Fibroblast of lung (primary cell): ENCODE measurements around the gene ONECUT1. TPM values are rescaled to one million over a fixed set of nuclear protein-coding genes. Genes with fewer than 3 reads are reported as not detected.

Experiments
- DNase-seq, 2 donors: peaks; one replicate each; pipeline versions ENCODE4 v3.0.0 to v3.0.0-alpha.2; 2010; ENCODE audit warnings: low read depth in 2 of 2
- H2AFZ ChIP-seq: 2 replicates; pipeline ENCODE4 v1.5.1; 2012; ENCODE audit warnings: low read length, control low read depth, inconsistent platforms
- H3K27ac ChIP-seq: 2 replicates; pipeline ENCODE4 v1.5.1; 2011; ENCODE audit warnings: low read length, control low read depth; ENCODE audit not compliant: insufficient read depth
- H3K27me3 ChIP-seq: 2 replicates; pipeline ENCODE4 v1.5.1; 2011; ENCODE audit warnings: mild to moderate bottlenecking, low read length; ENCODE audit not compliant: control insufficient read depth, insufficient read depth
- H3K36me3 ChIP-seq: 2 replicates; pipeline ENCODE4 v1.5.1; 2011; ENCODE audit warnings: low read length; ENCODE audit not compliant: control insufficient read depth, insufficient read depth
- H3K4me1 ChIP-seq: 2 replicates; pipeline ENCODE4 v1.5.1; 2011; ENCODE audit warnings: low read length; ENCODE audit not compliant: control insufficient read depth, insufficient read depth; ENCODE audit errors: extremely low read depth
- H3K4me2 ChIP-seq: 2 replicates; pipeline ENCODE4 v1.5.1; 2011; ENCODE audit warnings: low read length, control low read depth; ENCODE audit not compliant: insufficient read depth; ENCODE audit errors: extremely low read depth
- H3K4me3 ChIP-seq, 4 experiments: fragments of 200-600 bp in 1 of 4; sonication (generic) in 1 of 4; replicated peaks in 1 of 4; 2 replicates each; pipeline ENCODE4 v1.5.1; 2011 to 2016; ENCODE audit warnings: low read length in 4 of 4, low read depth in 3 of 4, mild to moderate bottlenecking in 3 of 4, control low read depth in 2 of 4, inconsistent platforms in 1 of 4, mixed read lengths in 1 of 4; ENCODE audit not compliant: insufficient read depth in 1 of 4; ENCODE audit errors: control extremely low read depth in 1 of 4
- H3K79me2 ChIP-seq: 2 replicates; pipeline ENCODE4 v1.5.1; 2012; ENCODE audit warnings: mild to moderate bottlenecking, low read length, inconsistent platforms; ENCODE audit not compliant: control insufficient read depth, insufficient read depth
- H3K9ac ChIP-seq: 2 replicates; pipeline ENCODE4 v1.5.1; 2011; ENCODE audit warnings: mild to moderate bottlenecking, low read length, control low read depth; ENCODE audit not compliant: insufficient read depth
- H3K9me3 ChIP-seq: 2 replicates; pipeline ENCODE4 v1.5.1; 2012; ENCODE audit warnings: low read depth, low read length; ENCODE audit not compliant: control insufficient read depth, insufficient read depth
- H4K20me1 ChIP-seq: 2 replicates; pipeline ENCODE4 v1.5.1; 2011; ENCODE audit warnings: low read length; ENCODE audit not compliant: control insufficient read depth, insufficient read depth; ENCODE audit errors: extremely low read depth
- EZH2 ChIP-seq: IDR thresholded peaks from 2 replicates; pipeline ENCODE4 v1.5.1; 2012; ENCODE audit warnings: low read length, control low read depth, mild to moderate bottlenecking; ENCODE audit errors: missing control alignments
- polyA plus RNA-seq, 2 donors: library from polyadenylated mRNA; depleted of rRNA in 1 of 2; stranded (reverse) in 1 of 2; unstranded in 1 of 2; fragments of >200 nt; gene quantifications; 2 replicates each; pipeline ENCODE4 v1.2.1, GENCODE V29; 2011 to 2012; ENCODE audit warnings: missing spikeins in 1 of 2
- total RNA-seq: library from RNA; depleted of rRNA; stranded (reverse); fragments of >200 nt; gene quantifications from 2 replicates; pipeline ENCODE4 v1.2.1, GENCODE V29; 2014
- TF ChIP-seq, protein P1 (sequence below), 2 donors: IDR thresholded peaks in 1 of 2; conservative IDR thresholded peaks in 1 of 2; 1 replicate in 1 of 2; 2 replicates in 1 of 2; pipeline ENCODE4 v1.5.1; 2011 to 2012; ENCODE audit warnings: low read length in 2 of 2, control low read depth in 1 of 2, inconsistent platforms in 1 of 2, low read depth in 1 of 2, mild to moderate bottlenecking in 1 of 2

ONECUT1 gene
- total and polyA plus RNA-seq, 2 donors (not counting 1 experiment from before 2014, with no cell fraction given): not detected

- H3K36me3 ChIP-seq: no peaks in the 10 kb centered on the region
- H2AFZ ChIP-seq: no peak overlapping the region
- H3K27me3 ChIP-seq: peaks cover under 1% of the 10 kb centered on the region
- no peaks in the 10 kb centered on the region for H3K9me3 ChIP-seq
- H3K4me1 ChIP-seq: no peaks in the 10 kb centered on the region
- no peak overlapping the region for H3K9ac ChIP-seq
- no peak for DNase-seq
- no peaks in the 10 kb centered on the region for H4K20me1 ChIP-seq
- TF ChIP-seq, protein P1, sequence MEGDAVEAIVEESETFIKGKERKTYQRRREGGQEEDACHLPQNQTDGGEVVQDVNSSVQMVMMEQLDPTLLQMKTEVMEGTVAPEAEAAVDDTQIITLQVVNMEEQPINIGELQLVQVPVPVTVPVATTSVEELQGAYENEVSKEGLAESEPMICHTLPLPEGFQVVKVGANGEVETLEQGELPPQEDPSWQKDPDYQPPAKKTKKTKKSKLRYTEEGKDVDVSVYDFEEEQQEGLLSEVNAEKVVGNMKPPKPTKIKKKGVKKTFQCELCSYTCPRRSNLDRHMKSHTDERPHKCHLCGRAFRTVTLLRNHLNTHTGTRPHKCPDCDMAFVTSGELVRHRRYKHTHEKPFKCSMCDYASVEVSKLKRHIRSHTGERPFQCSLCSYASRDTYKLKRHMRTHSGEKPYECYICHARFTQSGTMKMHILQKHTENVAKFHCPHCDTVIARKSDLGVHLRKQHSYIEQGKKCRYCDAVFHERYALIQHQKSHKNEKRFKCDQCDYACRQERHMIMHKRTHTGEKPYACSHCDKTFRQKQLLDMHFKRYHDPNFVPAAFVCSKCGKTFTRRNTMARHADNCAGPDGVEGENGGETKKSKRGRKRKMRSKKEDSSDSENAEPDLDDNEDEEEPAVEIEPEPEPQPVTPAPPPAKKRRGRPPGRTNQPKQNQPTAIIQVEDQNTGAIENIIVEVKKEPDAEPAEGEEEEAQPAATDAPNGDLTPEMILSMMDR (conservative IDR thresholded peaks at IDR 0.05 in 1 of 2, IDR thresholded peaks at IDR 0.05 in 1 of 2; ENCODE audit: low read depth in 1 of 2, low read length in 2 of 2): no peak
- no peak for TF ChIP-seq EZH2
- H3K79me2 ChIP-seq: no peaks in the 10 kb centered on the region
- H3K27ac ChIP-seq: no peak overlapping the region
- no peak overlapping the region for H3K4me3 ChIP-seq
- no peak overlapping the region for H3K4me2 ChIP-seq
Observed at GRCh38 chr15:52726195-52726594, 63.9 kb downstream of the ONECUT1 start.

DNA sequence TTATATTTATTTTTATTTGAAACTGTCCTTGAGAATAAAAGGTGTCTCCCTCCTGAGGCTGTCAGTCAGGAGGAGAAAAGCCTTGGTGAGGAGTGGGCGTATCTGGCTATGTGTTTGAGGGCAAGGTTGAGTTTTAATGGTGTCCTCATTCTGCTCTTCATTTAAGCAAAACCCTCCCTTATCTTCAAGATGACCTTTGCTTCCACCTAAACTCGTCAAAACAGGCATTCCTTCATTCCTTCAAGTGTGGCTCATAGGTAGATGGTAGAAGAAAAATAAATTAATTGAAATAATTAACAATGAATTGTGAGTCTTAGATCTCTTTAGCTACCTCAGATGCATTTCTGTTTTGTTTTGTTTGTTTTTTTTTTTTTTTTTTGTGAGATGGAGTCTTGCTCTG, 71.6 kb downstream of the ONECUT1 start:
- Histone ChIP-seq H4K20me1 (no peaks in the 10 kb centered on the region), H3K36me3 (no peaks in the 10 kb centered on the region), H3K4me1 (no peaks in the 10 kb centered on the region), H3K9ac (no peak overlapping the region), H2AFZ (no peak overlapping the region), H3K27ac (no peak overlapping the region), H3K4me3 (no peak overlapping the region), H3K79me2 (no peaks in the 10 kb centered on the region), H3K4me2 (no peak overlapping the region), H3K9me3 (no peaks in the 10 kb centered on the region), H3K27me3 (peaks cover 3% of the 10 kb centered on the region)
- TF ChIP-seq, protein P1 (conservative IDR thresholded peaks at IDR 0.05 in 1 of 2, IDR thresholded peaks at IDR 0.05 in 1 of 2; ENCODE audit: low read depth in 1 of 2, low read length in 2 of 2): no peak
- TF ChIP-seq EZH2: no peak
- DNase-seq: no peak

DNA sequence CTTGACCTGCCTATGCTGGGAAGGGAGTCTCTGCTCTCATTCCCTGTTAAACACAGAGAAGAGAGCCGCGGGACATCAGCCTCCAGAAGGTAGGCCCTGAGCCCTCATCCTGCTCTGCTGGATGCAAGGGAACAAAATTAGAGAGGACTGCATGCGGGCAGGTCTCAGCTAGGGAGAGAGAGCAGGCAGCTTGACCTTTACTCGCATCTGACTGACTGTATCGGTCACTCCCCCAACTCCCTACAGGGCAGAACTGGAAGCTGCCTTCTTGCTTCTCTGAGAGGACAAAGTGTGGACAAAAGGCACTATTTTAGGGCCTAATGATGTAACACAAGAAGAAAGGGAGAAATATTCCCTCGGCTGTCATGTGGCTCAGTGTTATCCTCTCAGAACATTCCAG, 72.2 kb downstream of the ONECUT1 start:
- H3K9ac ChIP-seq: no peak overlapping the region
- no peaks in the 10 kb centered on the region for H3K4me1 ChIP-seq
- H3K27me3 ChIP-seq: peaks cover 3% of the 10 kb centered on the region
- no peak overlapping the region for H2AFZ ChIP-seq
- H3K4me2 ChIP-seq: no peak overlapping the region
- TF ChIP-seq EZH2: no peak
- TF ChIP-seq, protein P1 (conservative IDR thresholded peaks at IDR 0.05 in 1 of 2, IDR thresholded peaks at IDR 0.05 in 1 of 2; ENCODE audit: low read depth in 1 of 2, low read length in 2 of 2): no peak
- no peaks in the 10 kb centered on the region for H3K79me2 ChIP-seq
- no peaks in the 10 kb centered on the region for H3K36me3 ChIP-seq
- H4K20me1 ChIP-seq: no peaks in the 10 kb centered on the region
- H3K4me3 ChIP-seq: no peak overlapping the region
- H3K9me3 ChIP-seq: no peaks in the 10 kb centered on the region
- no peak overlapping the region for H3K27ac ChIP-seq
- DNase-seq: no peak
